ENCODE measurements around the gene SLC35F3.
"Not testable (repeated sequence)": the region's sequence is repeated elsewhere in the genome, so short reads cannot be mapped to it uniquely, and the experiment has no call there.

SLC35F3 gene

DNA sequence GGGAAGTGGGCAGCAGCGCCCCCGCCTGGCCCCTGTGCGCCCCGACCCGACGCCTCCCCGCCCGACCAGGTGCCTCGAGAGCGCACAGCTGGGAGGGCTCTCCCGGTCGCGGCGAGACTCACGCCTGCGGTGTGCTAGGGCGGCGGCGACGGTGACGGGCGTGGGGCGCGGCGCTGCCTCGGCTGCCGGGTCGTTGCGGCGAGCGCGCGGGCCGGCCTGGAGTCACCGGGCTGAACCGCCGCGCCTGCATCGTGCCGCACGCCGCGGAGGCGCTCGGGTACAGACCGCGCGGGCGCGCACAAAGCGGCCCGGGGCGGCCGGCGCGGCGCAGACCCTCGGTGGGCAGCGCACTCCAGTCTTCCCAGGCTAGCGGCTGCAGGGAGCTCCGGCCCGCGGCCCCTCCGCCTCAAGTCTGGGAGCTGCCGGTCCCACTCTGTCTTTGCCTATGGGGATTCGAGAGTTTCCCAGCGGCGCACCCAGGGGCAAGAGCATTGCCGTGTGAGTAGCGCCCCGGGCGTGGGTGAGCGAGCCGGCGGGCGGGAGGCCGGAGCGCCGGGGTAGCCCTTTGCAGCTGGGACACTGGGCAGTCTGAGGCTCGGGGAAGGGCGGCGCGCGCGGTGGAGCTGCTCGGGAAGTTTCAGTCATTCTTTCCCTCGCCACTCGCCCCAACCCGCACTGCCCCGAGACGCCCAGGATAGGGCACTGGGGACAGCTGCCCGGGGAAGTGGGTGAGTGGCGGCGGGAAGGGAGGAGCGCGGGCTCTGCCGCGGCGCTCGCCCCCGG lies at the start of gene SLC35F3:
Gene SLC35F3 (plus strand): TSS at position 44 of the 783 bp plus-strand sequence.
- DNase-seq: peak; percentile 1

DNA sequence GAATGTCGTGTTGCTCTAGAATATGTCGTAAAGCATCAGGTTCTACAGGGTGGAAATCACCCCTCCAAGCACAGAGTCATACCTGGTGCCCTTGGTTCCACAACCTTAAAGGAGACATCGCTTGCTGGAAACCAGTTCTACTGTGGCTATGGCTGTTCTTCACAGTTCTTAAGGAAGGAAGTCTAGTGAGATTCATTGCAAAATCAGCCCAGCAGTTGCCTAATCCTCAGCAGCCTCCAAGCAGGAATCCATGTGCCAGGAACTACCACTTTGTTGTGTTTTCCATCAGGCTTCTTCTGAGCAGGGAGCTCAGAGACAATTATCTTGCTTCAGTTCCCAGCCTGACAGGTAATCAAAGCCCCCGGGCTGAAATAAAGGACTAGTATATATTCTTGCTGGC lies 45.0 kb upstream of the SLC35F3 start:
- DNase-seq: no peak

DNA sequence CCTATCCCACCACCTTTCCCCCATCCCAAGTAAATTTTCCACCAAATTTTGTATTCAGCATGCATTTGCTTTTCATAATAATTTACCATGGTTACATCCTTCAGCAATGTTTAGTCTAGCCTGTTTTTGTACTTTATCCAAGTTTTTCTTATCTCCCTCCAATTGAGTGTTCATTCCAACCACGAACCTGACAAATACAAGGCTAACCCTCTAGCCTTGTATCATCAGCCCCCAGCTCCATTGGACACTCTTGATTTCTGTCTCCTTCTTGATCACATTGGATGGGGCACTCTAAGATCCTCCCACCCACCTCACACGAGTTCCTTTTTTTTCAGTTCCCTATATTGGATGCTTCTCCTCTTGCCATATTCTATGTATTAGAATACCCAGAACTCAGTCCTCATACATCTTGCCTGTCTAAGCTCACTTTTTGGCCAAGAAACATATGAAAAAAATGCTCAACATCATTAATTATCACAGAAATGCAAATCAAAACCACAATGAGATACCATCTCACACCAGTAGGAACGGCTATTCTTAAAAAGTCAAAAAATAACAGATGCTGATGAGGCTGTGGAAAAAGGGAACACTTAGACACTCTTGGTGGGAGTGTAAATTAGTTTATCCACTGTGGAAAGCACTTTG lies 40.5 kb upstream of the SLC35F3 start:
- DNase-seq: no peak

DNA sequence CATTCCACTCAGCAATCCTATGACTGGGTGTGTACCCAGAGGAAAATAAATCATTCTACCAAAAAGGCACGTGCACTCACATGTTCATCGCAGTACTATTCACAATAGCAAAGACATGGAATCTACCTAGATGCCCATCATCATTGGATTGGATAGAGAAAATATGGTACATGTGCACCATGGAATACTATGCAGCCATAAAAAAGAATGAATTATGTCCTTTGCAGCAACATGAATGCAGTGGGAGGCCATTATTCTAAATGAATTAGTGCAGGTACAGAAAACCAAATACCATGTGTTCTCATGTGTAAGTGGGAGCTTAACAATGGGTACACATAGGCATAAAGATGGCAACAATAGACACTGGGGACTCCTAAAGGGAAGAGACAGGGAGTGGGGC lies 39.9 kb upstream of the SLC35F3 start:
- no peak for DNase-seq

DNA sequence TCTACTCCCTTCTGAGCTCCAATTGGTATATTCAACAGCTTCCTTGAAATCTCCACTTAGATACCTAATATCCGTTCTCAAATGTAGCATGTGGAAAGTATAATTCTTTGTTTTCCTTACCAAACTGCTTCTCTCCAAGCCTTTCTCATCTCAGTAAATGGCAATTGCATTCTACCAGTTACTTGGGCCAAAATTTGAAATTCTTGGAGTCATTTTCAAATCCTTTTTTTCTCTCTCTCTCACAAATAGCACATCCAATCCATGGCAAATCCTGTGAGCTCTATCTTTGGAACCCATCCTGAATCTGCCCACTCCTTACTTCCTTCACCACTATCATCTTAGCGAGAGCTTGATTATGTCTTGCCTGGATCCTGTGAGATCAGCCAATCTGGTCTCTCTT lies 39.3 kb upstream of the SLC35F3 start:
- DNase-seq: no peak

DNA sequence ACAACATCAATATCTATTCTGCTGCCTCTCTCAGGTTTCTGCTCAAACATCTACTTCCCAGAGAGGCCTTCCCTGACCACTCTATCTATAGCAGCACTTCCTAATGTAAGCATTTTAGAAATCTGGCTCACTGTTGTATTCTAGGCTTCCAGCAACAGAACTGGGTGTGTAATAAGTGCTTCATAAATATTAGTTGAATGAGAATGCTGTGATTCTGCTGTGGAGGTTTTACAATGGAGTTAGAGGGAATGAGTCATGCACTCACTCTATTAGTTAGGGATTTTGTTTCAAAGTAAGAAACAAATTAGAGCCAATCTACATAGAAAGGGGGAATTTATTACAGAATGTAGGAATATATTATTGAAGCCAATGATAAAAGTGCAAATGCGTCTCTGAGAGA lies 38.6 kb upstream of the SLC35F3 start:
- no peak for DNase-seq

DNA sequence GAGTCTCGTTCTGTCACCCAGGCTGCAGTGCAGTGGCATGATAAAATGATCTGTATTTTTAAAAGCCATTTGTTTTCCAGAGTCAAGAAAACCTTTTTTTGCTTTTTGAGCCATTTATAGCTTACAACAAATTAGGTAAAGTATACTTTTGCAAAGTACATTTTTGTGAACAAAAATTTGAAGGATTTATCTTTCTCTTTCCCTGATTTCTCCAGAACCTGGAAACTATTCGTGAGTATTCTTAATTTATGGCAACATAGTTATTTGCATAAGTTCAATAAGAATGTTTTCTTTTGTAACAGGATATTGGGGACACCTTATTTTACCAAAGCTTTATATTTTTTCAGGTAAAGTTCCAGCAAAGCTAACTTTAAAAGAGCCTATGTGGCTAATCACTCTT lies 37.4 kb upstream of the SLC35F3 start:
- DNase-seq: no peak

DNA sequence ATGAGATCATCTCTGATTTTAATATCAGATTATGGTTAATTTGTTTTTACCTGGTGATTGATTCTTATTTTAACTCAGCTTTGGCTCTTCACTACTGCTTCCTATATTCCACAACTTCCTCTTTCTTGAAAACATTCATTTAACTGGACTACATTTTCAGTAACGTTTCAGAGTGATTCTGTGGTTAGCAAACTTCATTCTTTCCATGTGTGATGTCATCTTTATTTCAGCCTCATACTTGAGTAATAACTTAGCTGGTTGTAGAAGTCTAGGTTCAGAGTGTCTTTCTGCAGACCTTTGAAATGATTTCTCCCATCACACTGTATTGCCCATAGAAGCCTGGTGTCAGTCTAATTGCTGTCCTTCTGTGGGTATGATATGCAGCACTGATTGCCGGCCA lies 36.0 kb upstream of the SLC35F3 start:
- no peak for DNase-seq

DNA sequence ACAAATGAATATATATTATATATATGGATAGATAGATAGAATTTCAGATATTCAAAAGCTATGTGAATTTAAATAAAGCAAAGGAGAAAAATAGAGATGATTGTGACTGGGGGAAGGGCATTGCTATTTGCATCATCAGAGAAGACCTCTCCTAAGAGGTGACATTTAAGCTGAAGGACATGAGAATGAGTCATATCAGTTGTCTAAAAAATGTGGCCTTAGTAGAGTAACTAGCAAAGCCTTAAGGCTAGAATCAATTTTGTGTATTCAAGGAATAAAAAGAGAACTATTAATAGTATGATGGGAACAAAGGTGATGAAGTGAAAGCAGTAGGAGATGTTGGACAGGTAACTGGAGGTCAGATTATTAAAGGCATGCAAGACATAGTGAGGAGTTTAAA lies 34.8 kb upstream of the SLC35F3 start:
- DNase-seq: no peak

DNA sequence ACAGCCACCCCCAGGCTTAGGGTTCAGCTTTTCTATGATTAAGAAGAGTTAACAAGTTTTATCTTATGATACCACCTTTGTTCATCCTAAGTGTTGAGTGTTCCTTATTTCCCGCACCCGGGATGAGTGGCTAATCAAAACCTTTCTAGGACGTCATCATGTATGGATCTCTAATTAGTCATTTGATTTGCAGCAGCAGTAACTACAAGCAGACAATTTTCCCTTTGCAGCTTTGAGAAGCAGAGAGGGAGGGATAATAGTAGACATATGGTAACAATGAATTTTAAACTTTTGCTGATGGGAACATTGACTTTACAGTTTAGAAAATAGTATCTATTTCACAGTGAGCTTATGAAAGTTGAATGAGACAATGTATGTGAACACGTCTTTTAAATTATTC lies 30.8 kb upstream of the SLC35F3 start:
- DNase-seq: no peak

DNA sequence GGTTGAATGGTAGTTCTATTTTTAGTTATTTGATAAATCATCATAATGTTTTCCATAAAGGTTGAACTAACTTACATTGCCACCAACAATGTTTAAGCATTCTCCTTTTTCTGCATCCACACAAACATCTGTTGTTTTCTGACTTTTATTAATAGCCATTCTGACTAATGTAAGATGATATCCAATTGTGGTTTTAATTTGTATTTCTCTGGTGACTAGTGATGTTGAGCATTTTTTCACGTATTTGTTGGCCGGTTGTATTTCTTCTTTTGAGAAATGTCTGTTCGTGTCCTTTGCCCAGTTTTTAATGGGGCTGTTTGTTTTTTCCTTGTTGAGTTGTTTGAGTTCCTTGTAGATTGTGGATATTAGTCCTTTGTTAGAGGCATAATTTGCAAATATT lies 24.6 kb upstream of the SLC35F3 start:
- DNase-seq: no peak

DNA sequence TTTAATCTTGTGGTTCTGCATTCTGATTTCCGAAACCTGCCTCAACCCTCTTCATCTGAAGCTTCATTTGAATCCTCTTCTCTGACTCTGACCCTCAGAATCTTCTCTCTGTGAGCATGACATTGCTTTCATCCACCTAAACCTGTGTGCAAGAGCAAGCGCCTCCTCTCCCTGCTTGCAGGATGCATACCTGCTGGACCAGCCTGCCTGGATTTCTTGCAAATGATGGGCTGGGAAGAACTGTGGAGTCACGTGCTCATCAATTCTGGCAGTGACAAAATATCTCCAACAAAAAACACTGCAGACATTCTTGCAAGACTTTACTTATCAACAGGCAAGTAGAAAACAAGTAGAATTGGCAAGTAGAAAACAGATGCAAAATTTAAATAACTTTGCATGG lies 20.8 kb upstream of the SLC35F3 start:
- no peak for DNase-seq

DNA sequence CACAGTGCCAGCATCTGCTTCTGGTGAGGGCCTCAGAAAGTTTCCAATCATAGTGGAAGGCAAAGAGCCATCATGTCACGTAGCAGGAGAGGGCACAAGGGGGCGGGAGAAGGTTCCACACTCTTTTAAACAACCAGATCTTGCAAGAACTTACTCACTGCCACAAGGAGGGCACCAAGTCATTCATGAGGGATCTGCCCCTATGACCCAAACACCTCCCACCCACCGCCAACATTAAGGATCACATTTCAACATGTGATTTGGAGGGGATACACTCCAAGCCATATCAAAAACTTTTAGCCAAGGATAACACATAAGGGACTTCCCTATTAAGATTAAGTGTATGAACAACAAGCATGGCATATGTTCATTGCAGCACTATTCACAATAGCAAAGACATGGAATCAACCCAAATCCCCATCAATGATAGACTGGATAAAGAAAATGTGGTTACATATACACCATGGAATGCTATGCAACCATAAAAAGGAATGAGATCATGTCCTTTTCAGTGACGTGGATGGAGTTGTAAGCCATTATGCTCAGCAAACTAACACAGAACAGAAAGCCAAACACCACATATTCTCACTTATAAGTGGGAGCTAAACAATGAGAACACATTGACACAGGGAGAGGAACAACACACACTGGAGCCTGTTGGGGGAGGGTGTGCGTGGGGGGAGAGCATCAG lies 19.9 kb upstream of the SLC35F3 start:
- no peak for DNase-seq

DNA sequence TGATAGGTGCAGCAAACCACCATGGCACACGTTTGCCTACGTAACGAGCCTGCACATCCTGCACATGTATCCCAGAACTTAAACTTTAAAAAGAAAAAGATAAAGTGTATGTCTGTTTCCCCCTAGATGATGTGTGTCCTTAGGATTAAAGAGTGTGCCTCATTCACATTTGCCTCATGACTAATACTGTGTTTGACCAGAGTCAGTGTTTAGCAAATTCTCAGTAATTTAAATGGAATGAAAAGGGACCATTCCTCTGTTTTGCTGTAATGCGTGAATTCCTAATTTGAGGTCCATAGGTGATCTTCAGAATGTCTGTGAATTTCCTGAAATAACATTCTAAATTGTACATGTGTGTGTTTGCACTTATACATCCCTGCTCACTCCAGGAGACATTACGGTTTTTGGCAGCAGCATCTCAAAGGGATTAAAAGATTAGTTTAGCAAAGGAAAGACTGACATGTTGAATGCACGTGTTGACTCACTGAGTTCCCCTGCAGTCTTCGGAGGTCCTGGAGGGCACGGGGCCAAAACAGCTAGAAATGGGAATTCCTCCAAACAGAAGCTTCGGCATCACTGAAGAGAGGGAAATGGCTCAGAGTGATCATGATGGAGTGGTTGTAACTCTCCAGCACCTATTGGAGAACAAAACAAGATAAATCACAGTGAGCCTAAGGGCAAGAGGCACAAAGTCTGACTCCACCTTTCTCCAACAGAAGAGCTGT lies 19.1 kb upstream of the SLC35F3 start:
- DNase-seq: peak; percentile 53

DNA sequence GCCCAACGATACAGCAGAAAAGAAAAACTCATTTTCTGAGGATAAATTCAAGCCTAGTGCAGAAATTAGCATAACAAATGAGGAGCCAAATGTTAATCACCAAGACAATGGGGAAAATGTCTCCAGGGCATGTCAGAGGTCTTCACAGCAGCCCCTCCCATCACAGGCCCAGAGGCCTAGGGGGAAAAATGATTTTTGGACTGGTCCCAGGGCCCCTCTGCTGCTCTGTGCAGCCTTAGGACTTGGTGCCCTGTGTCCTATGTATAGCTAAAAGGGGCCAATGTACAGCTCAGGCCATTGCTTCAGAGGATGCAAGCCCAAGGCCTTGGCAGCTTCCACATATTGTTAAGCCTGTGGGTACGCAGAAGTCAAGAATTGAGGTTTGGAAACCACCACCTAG lies 13.3 kb upstream of the SLC35F3 start:
- not testable (repeated sequence) for DNase-seq

DNA sequence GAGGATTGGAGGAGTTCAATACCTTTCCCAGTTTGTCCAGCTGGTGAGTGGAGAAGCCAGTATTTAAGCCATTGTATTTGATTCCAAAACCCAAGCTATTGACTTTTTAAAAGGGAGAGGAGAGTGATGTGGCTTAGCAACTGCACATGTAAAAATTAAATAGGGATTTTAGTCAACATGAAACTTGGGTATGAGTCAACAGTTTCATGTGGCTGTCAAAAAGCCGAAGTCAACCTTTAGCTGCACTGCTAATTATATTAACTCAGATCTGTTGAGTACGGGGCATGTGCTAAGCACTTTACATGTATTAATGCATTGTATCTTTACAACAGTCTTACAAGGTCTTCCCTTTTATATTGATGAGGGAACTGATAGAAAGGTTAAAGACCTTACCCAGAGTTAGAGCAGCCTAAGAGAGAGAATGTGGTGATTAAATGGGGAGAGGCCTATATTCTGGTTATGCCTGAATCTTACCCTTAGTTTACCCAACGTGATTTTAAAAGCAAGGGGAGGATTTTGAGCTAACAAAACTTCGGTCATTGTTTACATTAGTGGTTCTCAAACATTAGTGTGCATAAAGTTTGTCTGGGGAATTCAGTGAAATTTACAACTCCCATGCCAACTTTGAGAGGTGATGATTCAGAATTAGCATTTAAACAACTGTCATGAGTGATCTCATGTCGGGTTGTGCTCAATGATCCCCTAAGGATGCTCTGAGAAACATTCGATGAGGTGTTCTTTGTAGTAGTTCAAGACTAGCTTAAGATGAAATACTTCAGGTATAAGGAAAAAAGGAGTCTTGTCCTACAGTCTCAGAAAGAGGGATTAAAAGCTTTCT lies 6.9 kb upstream of the SLC35F3 start:
- no peak for DNase-seq

DNA sequence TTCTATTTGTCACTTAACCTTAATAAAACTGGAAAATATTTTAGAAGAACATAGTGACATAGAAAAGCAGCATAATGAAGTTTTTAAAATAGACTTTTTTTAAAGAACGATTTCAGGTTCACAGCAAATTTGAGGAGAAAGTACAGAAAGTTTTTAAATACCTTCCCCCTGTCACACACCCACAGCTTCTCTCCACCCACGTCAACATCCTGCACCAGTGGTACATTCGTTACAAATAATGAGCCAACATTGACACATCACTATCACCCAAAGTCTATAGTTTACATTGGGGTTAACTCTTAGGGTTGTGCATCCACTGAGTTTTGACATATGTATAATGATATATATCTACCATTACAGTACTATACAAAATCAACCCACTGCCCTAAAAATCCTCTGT lies 3.0 kb upstream of the SLC35F3 start:
- DNase-seq: no peak

DNA sequence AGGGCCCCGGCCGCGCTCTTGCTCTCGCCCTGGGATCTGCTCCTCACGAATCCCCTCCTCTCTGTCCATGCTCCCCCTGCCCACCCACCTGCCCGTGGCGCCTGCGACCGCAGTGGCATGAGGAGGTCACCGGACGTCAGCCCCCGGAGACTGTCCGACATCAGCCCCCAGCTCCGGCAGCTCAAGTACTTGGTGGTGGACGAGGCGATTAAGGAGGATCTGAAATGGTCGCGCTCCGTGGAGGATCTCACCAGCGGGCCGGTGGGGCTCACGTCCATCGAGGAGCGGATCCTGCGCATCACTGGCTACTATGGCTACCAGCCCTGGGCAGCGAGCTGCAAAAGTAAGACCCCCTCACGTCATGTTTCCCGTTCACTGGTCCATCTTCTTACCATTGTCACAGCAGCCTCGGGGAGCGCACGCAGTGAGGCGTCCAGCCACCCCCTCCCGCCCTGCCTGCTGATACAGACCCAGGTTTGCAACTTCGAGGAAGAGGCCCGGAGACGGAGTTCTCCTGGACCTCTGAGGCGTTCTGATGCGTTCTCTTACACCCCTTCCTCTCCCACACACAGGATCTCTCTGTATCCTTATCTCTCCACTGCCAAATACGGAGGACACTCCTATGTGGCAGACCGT lies 1.1 kb downstream of the SLC35F3 start:
- no peak for DNase-seq

DNA sequence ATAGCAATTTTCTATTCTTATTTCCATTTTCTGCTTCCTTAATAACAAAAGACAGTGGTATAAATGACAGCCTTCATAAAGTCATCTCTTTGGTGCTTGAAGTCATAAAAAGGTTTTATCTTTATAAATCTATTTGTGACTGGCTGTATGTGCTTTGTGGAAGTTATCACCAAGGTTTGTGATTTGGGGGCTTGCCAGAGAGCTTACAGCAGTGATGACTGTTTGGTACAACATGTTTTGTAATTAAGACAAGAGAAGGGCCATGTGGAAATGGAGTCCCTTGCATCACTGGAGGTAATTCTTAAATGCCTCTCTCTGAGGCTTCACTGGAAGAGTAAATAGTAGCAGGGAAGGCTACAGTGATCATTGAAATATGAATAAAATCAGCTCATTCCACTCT lies 2.7 kb downstream of the SLC35F3 start:
- DNase-seq: no peak

DNA sequence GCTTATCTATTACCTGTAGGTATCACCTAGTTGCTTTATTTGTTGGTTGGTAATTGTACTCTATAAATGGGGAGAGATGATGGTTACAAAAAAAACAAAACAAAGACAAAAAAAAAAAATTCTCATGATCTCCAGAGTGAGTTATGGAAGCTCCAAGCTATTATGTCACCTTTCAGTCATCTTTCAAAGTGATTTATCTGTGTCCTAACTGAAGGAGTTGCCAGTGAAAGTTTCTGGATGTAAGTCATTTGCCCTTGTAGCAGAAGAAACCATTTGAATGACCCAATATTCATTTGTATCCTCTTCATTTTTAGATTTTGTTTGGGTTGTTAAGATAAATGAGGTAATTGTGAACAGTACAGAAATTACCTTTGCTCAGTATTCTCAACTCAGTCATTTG lies 3.6 kb downstream of the SLC35F3 start:
- no peak for DNase-seq

DNA sequence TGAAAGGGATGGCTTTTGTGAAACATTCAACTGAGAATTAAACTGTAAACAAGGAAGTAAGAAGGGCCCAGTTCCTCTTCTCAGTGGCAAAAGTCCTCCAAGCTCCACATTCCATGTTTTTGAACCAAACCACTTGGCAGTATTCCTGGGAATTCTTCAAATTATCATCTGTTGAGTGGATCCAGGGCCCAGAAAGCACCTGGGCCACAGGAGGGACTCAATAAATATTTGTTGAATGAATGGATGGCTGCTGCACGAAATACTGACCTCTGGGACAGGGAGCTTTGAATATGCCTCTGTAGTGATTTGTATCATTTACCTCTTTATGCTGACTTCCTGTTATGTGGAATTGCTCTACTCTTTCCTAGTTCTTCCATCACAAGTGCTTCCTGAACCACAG lies 4.7 kb downstream of the SLC35F3 start:
- no peak for DNase-seq

DNA sequence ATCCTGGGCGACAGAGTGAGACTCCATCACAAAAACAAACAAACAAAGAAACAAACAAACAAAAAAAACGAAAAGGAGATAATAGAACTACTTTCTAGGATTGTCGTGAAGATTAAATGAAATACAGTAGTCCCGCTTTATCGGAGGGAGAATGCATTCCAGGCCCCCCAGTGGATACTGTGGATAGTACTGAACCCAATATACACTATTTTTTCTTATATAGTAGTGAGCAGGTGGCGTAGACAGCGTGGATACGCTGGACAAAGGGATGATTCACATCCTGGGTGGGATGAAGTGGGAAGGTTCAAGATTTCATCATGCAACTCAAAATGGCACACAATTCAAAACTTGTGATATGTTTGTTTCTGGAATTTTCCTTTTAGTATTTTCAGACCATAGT lies 8.0 kb downstream of the SLC35F3 start:
- DNase-seq: no peak

Data from NCI-H524 treated with DMSO at 0.1 percent for 48 hours (cell line).